ENCODE results near the gene ABLIM2. TPM values are rescaled to one million over a fixed set of nuclear protein-coding genes. Genes with fewer than 3 reads are reported as not detected.

Gene ABLIM2
- total RNA-seq, 5 donors from 2014 or later (not counting 1 experiment from before 2014, with no cell fraction given) = 2.6 to 7.0 (median 5.5) TPM

- peaks cover 0 to 31% of the 10 kb centered on the region in 2 experiments for H3K27me3 ChIP-seq (replicated peaks in 1 of 2; ENCODE audit: control insufficient read depth in 2 of 2, extremely low read depth in 1 of 2, insufficient read depth in 2 of 2, low read length in 1 of 2)
- H3K4me3 ChIP-seq (ENCODE audit: control insufficient read depth in 1 of 2, extremely low read depth in 1 of 2, low read length in 1 of 2) = no peak overlapping the region
- ChIA-PET CTCF (no interaction called here), POLR2A (no interaction called here)
- H3K36me3 ChIP-seq (ENCODE audit: control insufficient read depth in 2 of 2, extremely low read depth in 1 of 2, insufficient read depth in 1 of 2, low read length in 1 of 2) = no peaks in the 10 kb centered on the region
- 79% methylated on average over 14 of the region's 21 CpGs for WGBS (ENCODE audit: insufficient coverage)
- Mint-ChIP-seq H3K9me3 (no peaks in the 10 kb centered on the region), H3K27ac (no peak overlapping the region), H3K4me1 (no peaks in the 10 kb centered on the region), H3K27me3 (peaks cover 0 to 13% of the 10 kb centered on the region in 2 donors), H3K36me3 (peaks cover 4% of the 10 kb centered on the region), H3K4me3 (no peak overlapping the region)
- no peaks in the 10 kb centered on the region for H3K9me3 ChIP-seq
- DNase-seq (no peak), ATAC-seq (replicated peaks in 1 of 4) (no peak)
- peaks cover 0 to 7% of the 10 kb centered on the region in 2 experiments for H3K4me1 ChIP-seq (ENCODE audit: control insufficient read depth in 1 of 2, extremely low read depth in 1 of 2, insufficient read depth in 2 of 2, low read length in 2 of 2)
- no peak overlapping the region for H3K27ac ChIP-seq (ENCODE audit: low read length)
Observed at GRCh38 chr4:8047837-8048678, 110.6 kb downstream of the ABLIM2 start.

GRCh38 chr4:8046925-8047541 is 111.6 kb downstream of the ABLIM2 start:
- H3K9me3 Mint-ChIP-seq = no peaks in the 10 kb centered on the region
- DNase-seq = peak in 25 of 35 experiments; percentile 1 to 54 (median 19)
- peaks cover 0 to 7% of the 10 kb centered on the region in 2 experiments for H3K4me1 ChIP-seq (ENCODE audit: control insufficient read depth in 1 of 2, extremely low read depth in 1 of 2, insufficient read depth in 2 of 2, low read length in 2 of 2)
- H3K4me3 Mint-ChIP-seq = no peak overlapping the region
- H3K36me3 Mint-ChIP-seq = peaks cover 4% of the 10 kb centered on the region
- no peak overlapping the region for H3K27ac Mint-ChIP-seq
- no peaks in the 10 kb centered on the region for H3K4me1 Mint-ChIP-seq
- ChIA-PET POLR2A (no interaction called here), CTCF (no interaction called here)
- H3K27me3 ChIP-seq (replicated peaks in 1 of 2; ENCODE audit: control insufficient read depth in 2 of 2, extremely low read depth in 1 of 2, insufficient read depth in 2 of 2, low read length in 1 of 2) = peaks cover 0 to 31% of the 10 kb centered on the region in 2 experiments
- no peaks in the 10 kb centered on the region for H3K9me3 ChIP-seq
- H3K4me3 ChIP-seq (ENCODE audit: control insufficient read depth in 1 of 2, extremely low read depth in 1 of 2, low read length in 1 of 2) = no peak overlapping the region
- H3K36me3 ChIP-seq (ENCODE audit: control insufficient read depth in 2 of 2, extremely low read depth in 1 of 2, insufficient read depth in 1 of 2, low read length in 1 of 2) = no peaks in the 10 kb centered on the region
- peaks cover 0 to 13% of the 10 kb centered on the region in 2 donors for H3K27me3 Mint-ChIP-seq
- WGBS (ENCODE audit: insufficient coverage) = 72% methylated on average over 13 of the region's 20 CpGs
- ATAC-seq (replicated peaks in 1 of 4) = peak; percentile 25 to 73 (median 42)
- H3K27ac ChIP-seq (ENCODE audit: low read length) = no peak overlapping the region

DNA sequence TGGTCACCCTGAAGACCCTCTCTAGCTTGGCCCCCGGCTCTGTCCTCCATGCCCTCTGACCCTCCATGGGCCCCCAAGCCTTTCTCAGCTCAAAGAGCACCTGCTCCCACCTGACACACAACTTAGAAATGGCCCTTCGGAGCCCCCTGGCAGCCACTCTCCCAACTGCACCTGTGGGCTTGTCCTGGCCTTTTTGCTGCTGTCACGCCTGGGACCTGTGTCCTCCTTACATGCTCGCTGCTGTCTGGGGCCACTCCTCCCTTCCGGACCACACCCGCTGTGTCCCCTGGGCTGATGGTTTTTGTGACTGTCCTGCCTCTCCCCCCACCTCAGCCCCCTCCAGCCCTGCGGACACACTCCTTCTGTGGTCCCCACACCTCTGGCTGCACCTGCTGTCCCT is 112.7 kb downstream of the ABLIM2 start:
- H3K4me3 ChIP-seq (ENCODE audit: control insufficient read depth in 1 of 2, extremely low read depth in 1 of 2, low read length in 1 of 2) = no peak overlapping the region
- H3K27ac ChIP-seq (ENCODE audit: low read length) = no peak overlapping the region
- no peaks in the 10 kb centered on the region for H3K9me3 ChIP-seq
- H3K36me3 Mint-ChIP-seq = peaks cover 4% of the 10 kb centered on the region
- DNase-seq = no peak
- H3K27me3 Mint-ChIP-seq = peaks cover 0 to 13% of the 10 kb centered on the region in 2 donors
- WGBS (ENCODE audit: insufficient coverage) = 61% methylated on average over 3 of the region's 7 CpGs
- H3K4me3 Mint-ChIP-seq = no peak overlapping the region
- no peak for ATAC-seq (replicated peaks in 1 of 4)
- no peaks in the 10 kb centered on the region for H3K4me1 Mint-ChIP-seq
- H3K4me1 ChIP-seq (ENCODE audit: control insufficient read depth in 1 of 2, extremely low read depth in 1 of 2, insufficient read depth in 2 of 2, low read length in 2 of 2) = peaks cover 0 to 7% of the 10 kb centered on the region in 2 experiments
- no peaks in the 10 kb centered on the region for H3K36me3 ChIP-seq (ENCODE audit: control insufficient read depth in 2 of 2, extremely low read depth in 1 of 2, insufficient read depth in 1 of 2, low read length in 1 of 2)
- H3K27me3 ChIP-seq (replicated peaks in 1 of 2; ENCODE audit: control insufficient read depth in 2 of 2, extremely low read depth in 1 of 2, insufficient read depth in 2 of 2, low read length in 1 of 2) = peaks cover 0 to 29% of the 10 kb centered on the region in 2 experiments
- POLR2A ChIA-PET = no interaction called here
- CTCF ChIA-PET = no interaction called here
- no peaks in the 10 kb centered on the region for H3K9me3 Mint-ChIP-seq
- H3K27ac Mint-ChIP-seq = no peak overlapping the region

DNA sequence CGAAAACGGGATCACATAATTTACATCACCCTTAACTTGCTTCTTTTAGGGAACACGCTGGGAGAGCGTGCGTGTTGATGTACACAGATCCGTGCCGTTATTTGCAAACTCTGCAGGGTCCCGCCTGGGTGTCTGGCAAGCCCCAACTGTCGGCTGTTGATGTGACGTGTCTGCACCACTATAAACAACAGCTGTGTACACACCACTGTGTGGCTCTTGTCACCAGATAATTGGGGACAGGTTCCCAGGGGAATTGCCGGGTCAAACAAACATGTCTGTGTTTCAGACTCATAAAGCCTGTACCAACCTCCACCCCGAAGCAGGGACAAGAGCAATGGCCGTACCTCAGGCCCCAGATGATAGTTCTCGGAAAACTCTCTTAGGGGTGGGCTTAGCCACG is 113.9 kb downstream of the ABLIM2 start:
- Histone ChIP-seq H3K27me3 (replicated peaks in 1 of 2; ENCODE audit: control insufficient read depth in 2 of 2, extremely low read depth in 1 of 2, insufficient read depth in 2 of 2, low read length in 1 of 2) (peaks cover 0 to 23% of the 10 kb centered on the region in 2 experiments), H3K4me1 (ENCODE audit: control insufficient read depth in 1 of 2, extremely low read depth in 1 of 2, insufficient read depth in 2 of 2, low read length in 2 of 2) (peaks cover 0 to 7% of the 10 kb centered on the region in 2 experiments), H3K4me3 (ENCODE audit: control insufficient read depth in 1 of 2, extremely low read depth in 1 of 2, low read length in 1 of 2) (no peak overlapping the region), H3K36me3 (ENCODE audit: control insufficient read depth in 2 of 2, extremely low read depth in 1 of 2, insufficient read depth in 1 of 2, low read length in 1 of 2) (no peaks in the 10 kb centered on the region), H3K27ac (ENCODE audit: low read length) (no peak overlapping the region), H3K9me3 (no peaks in the 10 kb centered on the region)
- no peak for ATAC-seq (replicated peaks in 1 of 4)
- H3K4me3 Mint-ChIP-seq = no peak overlapping the region
- no peak for DNase-seq
- 64% methylated on average over 12 of the region's 15 CpGs for WGBS (ENCODE audit: insufficient coverage)
- no peaks in the 10 kb centered on the region for H3K9me3 Mint-ChIP-seq
- H3K27me3 Mint-ChIP-seq = peaks cover 0 to 8% of the 10 kb centered on the region in 2 donors
- POLR2A ChIA-PET = no interaction called here
- H3K36me3 Mint-ChIP-seq = peaks cover 4% of the 10 kb centered on the region
- CTCF ChIA-PET = no interaction called here
- H3K27ac Mint-ChIP-seq = no peak overlapping the region
- H3K4me1 Mint-ChIP-seq = no peaks in the 10 kb centered on the region

DNA sequence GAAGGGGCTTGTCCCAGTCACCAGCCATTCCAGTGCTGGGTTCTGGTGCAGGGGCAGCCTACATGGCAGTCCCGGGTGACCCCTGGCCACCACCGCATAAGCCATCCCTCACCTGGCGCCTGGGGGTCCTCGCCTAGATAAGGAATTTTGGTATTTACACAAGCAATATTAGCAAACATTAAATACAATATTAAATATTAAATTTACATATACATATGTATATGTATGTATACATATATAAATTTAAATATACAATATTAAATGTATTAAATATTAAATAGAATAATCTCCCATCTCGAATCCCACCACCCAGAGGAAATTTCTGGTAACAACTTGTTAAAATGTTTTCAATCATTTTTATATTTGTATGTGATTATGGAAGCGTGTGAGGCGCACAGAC is 114.4 kb downstream of the ABLIM2 start:
- H3K4me3 Mint-ChIP-seq = no peak overlapping the region
- DNase-seq (no peak), ATAC-seq (replicated peaks in 1 of 4) (no peak)
- Histone ChIP-seq H3K9me3 (no peaks in the 10 kb centered on the region), H3K4me1 (ENCODE audit: control insufficient read depth in 1 of 2, extremely low read depth in 1 of 2, insufficient read depth in 2 of 2, low read length in 2 of 2) (peaks cover 0 to 7% of the 10 kb centered on the region in 2 experiments), H3K36me3 (ENCODE audit: control insufficient read depth in 2 of 2, extremely low read depth in 1 of 2, insufficient read depth in 1 of 2, low read length in 1 of 2) (no peaks in the 10 kb centered on the region), H3K4me3 (ENCODE audit: control insufficient read depth in 1 of 2, extremely low read depth in 1 of 2, low read length in 1 of 2) (no peak overlapping the region), H3K27ac (ENCODE audit: low read length) (no peak overlapping the region), H3K27me3 (replicated peaks in 1 of 2; ENCODE audit: control insufficient read depth in 2 of 2, extremely low read depth in 1 of 2, insufficient read depth in 2 of 2, low read length in 1 of 2) (peaks cover 0 to 25% of the 10 kb centered on the region in 2 experiments)
- WGBS (ENCODE audit: insufficient coverage) = no CpG with 5 or more reads among the region's 7 CpGs
- CTCF ChIA-PET = no interaction called here
- POLR2A ChIA-PET = no interaction called here
- H3K9me3 Mint-ChIP-seq = no peaks in the 10 kb centered on the region
- H3K4me1 Mint-ChIP-seq = no peaks in the 10 kb centered on the region
- H3K27ac Mint-ChIP-seq = no peak overlapping the region
- H3K36me3 Mint-ChIP-seq = peaks cover 4% of the 10 kb centered on the region
- H3K27me3 Mint-ChIP-seq = peaks cover 3 to 8% of the 10 kb centered on the region in 2 donors

DNA sequence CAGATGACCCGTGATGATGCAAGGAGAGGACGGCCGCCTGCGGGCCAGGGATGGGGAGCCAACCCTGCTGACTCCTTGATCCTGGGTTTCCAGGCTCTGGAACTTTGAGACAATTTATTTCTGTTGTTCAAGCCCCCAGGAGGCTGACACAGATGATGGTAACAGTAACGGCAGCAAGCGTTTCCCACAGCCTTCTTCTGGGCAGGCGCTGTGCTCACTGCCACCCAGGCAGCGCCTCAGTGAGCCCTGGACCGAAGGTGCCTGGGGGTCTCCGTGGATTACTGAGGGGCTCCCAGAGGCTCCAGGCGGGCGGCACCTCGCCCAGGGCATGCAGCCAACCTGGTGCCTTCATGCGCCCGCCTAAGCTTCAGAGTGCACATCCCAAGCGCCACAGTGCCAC is 115.0 kb downstream of the ABLIM2 start:
- ChIA-PET CTCF (no interaction called here), POLR2A (no interaction called here)
- Mint-ChIP-seq H3K27me3 (peaks cover 3 to 11% of the 10 kb centered on the region in 2 donors), H3K4me3 (no peak overlapping the region), H3K9me3 (no peaks in the 10 kb centered on the region), H3K27ac (no peak overlapping the region), H3K4me1 (no peaks in the 10 kb centered on the region), H3K36me3 (peaks cover 4% of the 10 kb centered on the region)
- Histone ChIP-seq H3K27ac (ENCODE audit: low read length) (no peak overlapping the region), H3K4me3 (ENCODE audit: control insufficient read depth in 1 of 2, extremely low read depth in 1 of 2, low read length in 1 of 2) (no peak overlapping the region), H3K9me3 (no peaks in the 10 kb centered on the region), H3K4me1 (ENCODE audit: control insufficient read depth in 1 of 2, extremely low read depth in 1 of 2, insufficient read depth in 2 of 2, low read length in 2 of 2) (peaks cover 0 to 7% of the 10 kb centered on the region in 2 experiments), H3K27me3 (replicated peaks in 1 of 2; ENCODE audit: control insufficient read depth in 2 of 2, extremely low read depth in 1 of 2, insufficient read depth in 2 of 2, low read length in 1 of 2) (peaks cover 0 to 21% of the 10 kb centered on the region in 2 experiments), H3K36me3 (ENCODE audit: control insufficient read depth in 2 of 2, extremely low read depth in 1 of 2, insufficient read depth in 1 of 2, low read length in 1 of 2) (no peaks in the 10 kb centered on the region)
- ATAC-seq (replicated peaks in 1 of 4) = no peak
- DNase-seq = no peak
- WGBS (ENCODE audit: insufficient coverage) = 90% methylated on average over 14 of the region's 16 CpGs
